Measurements from ENCODE around the gene SDC4. TPM values are rescaled to one million over a fixed set of nuclear protein-coding genes. Genes with fewer than 3 reads are reported as not detected.

The SDC4 gene
- total and polyA plus RNA-seq, 10 of the 15 experiments (the other 5 are each of a cell fraction or from before 2014, with no cell fraction given), result 0.52 to 11.3 (median 1.4) TPM

DNA sequence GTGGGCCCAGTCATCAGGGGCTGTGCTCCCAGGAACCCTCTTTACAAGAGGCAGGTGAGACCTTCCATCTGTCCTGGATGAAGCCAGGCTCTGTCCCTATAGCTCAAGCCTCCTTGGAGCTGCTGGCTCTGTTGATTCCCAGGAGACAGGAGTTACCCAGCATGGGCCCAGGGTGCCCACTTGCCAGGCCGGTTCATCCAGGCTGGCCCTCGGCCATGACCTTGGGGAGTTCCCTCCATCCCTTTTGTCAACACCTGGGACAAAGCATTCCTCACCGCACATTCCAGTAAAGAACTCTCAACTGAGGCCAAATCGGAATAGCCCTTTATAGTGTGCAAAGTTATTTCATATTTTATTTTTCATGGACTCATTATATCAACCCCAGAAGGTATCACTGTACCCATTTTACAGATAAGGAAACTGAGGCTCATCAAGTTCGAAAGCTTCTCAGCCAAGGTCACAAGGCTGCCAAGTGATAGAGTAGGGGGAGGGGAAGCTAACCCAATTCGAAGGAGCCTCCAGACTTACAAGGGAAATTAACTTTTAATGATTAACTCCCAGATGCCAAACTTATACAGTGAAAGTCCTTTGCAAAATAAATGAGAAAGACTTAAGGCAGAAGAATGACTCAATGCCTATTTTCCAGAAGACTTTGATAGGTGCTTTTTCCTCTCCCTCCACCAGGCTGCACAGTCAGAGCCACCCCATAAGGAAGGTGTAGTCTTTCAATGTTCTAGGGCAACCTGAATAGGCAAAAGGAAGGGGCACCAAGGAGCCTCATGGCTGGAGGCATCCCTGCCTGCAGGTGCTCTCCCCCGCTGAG lies 18.5 kb downstream of the SDC4 start (continued):
- TF ChIP-seq, protein P1, sequence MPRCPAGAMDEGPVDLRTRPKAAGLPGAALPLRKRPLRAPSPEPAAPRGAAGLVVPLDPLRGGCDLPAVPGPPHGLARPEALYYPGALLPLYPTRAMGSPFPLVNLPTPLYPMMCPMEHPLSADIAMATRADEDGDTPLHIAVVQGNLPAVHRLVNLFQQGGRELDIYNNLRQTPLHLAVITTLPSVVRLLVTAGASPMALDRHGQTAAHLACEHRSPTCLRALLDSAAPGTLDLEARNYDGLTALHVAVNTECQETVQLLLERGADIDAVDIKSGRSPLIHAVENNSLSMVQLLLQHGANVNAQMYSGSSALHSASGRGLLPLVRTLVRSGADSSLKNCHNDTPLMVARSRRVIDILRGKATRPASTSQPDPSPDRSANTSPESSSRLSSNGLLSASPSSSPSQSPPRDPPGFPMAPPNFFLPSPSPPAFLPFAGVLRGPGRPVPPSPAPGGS (IDR thresholded peaks at IDR 0.05; ENCODE audit: borderline replicate concordance, insufficient read depth, low read depth, low read length, poor library complexity, severe bottlenecking), result no peak
- TF ChIP-seq, protein P2, sequence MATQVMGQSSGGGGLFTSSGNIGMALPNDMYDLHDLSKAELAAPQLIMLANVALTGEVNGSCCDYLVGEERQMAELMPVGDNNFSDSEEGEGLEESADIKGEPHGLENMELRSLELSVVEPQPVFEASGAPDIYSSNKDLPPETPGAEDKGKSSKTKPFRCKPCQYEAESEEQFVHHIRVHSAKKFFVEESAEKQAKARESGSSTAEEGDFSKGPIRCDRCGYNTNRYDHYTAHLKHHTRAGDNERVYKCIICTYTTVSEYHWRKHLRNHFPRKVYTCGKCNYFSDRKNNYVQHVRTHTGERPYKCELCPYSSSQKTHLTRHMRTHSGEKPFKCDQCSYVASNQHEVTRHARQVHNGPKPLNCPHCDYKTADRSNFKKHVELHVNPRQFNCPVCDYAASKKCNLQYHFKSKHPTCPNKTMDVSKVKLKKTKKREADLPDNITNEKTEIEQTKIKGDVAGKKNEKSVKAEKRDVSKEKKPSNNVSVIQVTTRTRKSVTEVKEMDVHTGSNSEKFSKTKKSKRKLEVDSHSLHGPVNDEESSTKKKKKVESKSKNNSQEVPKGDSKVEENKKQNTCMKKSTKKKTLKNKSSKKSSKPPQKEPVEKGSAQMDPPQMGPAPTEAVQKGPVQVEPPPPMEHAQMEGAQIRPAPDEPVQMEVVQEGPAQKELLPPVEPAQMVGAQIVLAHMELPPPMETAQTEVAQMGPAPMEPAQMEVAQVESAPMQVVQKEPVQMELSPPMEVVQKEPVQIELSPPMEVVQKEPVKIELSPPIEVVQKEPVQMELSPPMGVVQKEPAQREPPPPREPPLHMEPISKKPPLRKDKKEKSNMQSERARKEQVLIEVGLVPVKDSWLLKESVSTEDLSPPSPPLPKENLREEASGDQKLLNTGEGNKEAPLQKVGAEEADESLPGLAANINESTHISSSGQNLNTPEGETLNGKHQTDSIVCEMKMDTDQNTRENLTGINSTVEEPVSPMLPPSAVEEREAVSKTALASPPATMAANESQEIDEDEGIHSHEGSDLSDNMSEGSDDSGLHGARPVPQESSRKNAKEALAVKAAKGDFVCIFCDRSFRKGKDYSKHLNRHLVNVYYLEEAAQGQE (IDR thresholded peaks at IDR 0.05; ENCODE audit: low read depth, low read length), result no peak
- TF ChIP-seq IRF4 (IDR thresholded peaks at IDR 0.05; ENCODE audit: low read depth, low read length) (no peak), ZNF622 (IDR thresholded peaks at IDR 0.05) (no peak), SP1 (IDR thresholded peaks at IDR 0.05; ENCODE audit: low read depth, low read length) (no peak), ASH2L (IDR thresholded peaks at IDR 0.05; ENCODE audit: borderline replicate concordance, low read depth) (no peak), SPI1 (IDR thresholded peaks at IDR 0.05; ENCODE audit: borderline replicate concordance, insufficient read depth, low read depth, low read length) (no peak), YY1 (IDR thresholded peaks at IDR 0.05; ENCODE audit: low read depth, low read length) (no peak)
- TF ChIP-seq, protein P3, sequence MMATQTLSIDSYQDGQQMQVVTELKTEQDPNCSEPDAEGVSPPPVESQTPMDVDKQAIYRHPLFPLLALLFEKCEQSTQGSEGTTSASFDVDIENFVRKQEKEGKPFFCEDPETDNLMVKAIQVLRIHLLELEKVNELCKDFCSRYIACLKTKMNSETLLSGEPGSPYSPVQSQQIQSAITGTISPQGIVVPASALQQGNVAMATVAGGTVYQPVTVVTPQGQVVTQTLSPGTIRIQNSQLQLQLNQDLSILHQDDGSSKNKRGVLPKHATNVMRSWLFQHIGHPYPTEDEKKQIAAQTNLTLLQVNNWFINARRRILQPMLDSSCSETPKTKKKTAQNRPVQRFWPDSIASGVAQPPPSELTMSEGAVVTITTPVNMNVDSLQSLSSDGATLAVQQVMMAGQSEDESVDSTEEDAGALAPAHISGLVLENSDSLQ (IDR thresholded peaks at IDR 0.05), result no peak

Measured in GM12878 (cell line).